Mesenchymal stem cell (in vitro differentiated cells and primary cell): ENCODE data around the gene GMCL2.

Experiments used
- DNase-seq: peaks from one replicate; pipeline ENCODE4 v3.0.0-alpha.2; 2013
- H2AFZ ChIP-seq: one replicate; pipeline ENCODE4 v1.6.1; 2013; ENCODE audit warnings: low read depth, mild to moderate bottlenecking, control low read depth, inconsistent platforms, low read length, moderate library complexity
- H2AK5ac ChIP-seq: 2 replicates; pipeline ENCODE4 v1.6.1; 2013; ENCODE audit warnings: low read length, moderate library complexity, mild to moderate bottlenecking, inconsistent platforms; ENCODE audit not compliant: severe bottlenecking
- H2BK120ac ChIP-seq: one replicate; pipeline ENCODE4 v1.6.1; 2013; ENCODE audit warnings: low read depth, mild to moderate bottlenecking, inconsistent platforms, low read length, moderate library complexity
- H2BK12ac ChIP-seq, 2 experiments: one replicate each; pipeline ENCODE4 v1.6.1; 2013; ENCODE audit warnings: inconsistent platforms in 2 of 2, low read length in 2 of 2, mild to moderate bottlenecking in 2 of 2, moderate library complexity in 2 of 2, control low read depth in 1 of 2
- H2BK15ac ChIP-seq: one replicate; pipeline ENCODE4 v1.6.1; 2013; ENCODE audit warnings: mild to moderate bottlenecking, low read depth, inconsistent platforms; ENCODE audit not compliant: poor library complexity, severe bottlenecking
- H2BK5ac ChIP-seq: 2 replicates; pipeline ENCODE4 v1.6.1; 2013; ENCODE audit warnings: low read depth, mild to moderate bottlenecking, low read length, control low read depth, inconsistent platforms; ENCODE audit not compliant: poor library complexity, severe bottlenecking
- H3K14ac ChIP-seq, 2 experiments: one replicate each; pipeline ENCODE4 v1.6.1; 2013; ENCODE audit warnings: inconsistent platforms in 2 of 2, low read length in 2 of 2, control low read depth in 1 of 2, mild to moderate bottlenecking in 1 of 2, moderate library complexity in 1 of 2
- H3K18ac ChIP-seq, 2 experiments: one replicate each; pipeline ENCODE4 v1.6.1; 2013; ENCODE audit warnings: inconsistent platforms in 2 of 2, low read length in 2 of 2, control low read depth in 1 of 2, low read depth in 1 of 2, mild to moderate bottlenecking in 1 of 2
- H3K23ac ChIP-seq, 2 experiments: one replicate each; pipeline ENCODE4 v1.6.1; 2013; ENCODE audit warnings: inconsistent platforms in 2 of 2, low read length in 2 of 2, mild to moderate bottlenecking in 2 of 2, moderate library complexity in 2 of 2, control low read depth in 1 of 2
- H3K27ac ChIP-seq: 2 replicates; pipeline ENCODE4 v1.5.1; 2013; ENCODE audit warnings: mild to moderate bottlenecking, moderate library complexity, low read length, control low read depth, inconsistent platforms; ENCODE audit not compliant: poor library complexity, severe bottlenecking
- H3K27me3 ChIP-seq, 2 experiments: 2 replicates each; pipeline versions ENCODE4 v1.6.1 to v1.7.0; 2013; ENCODE audit warnings: low read length in 2 of 2, mild to moderate bottlenecking in 2 of 2, moderate library complexity in 2 of 2, control low read depth in 1 of 2, inconsistent platforms in 1 of 2; ENCODE audit not compliant: control insufficient read depth in 1 of 2, insufficient read depth in 1 of 2
- H3K36me3 ChIP-seq, 2 experiments: 2 replicates each; pipeline versions ENCODE4 v1.6.1 to v1.7.0; 2013; ENCODE audit warnings: low read length in 2 of 2, control low read depth in 1 of 2, inconsistent platforms in 1 of 2, low read depth in 1 of 2, mild to moderate bottlenecking in 1 of 2; ENCODE audit not compliant: insufficient read depth in 2 of 2, control insufficient read depth in 1 of 2
- H3K4ac ChIP-seq, 2 experiments: one replicate each; pipeline ENCODE4 v1.6.1; 2013; ENCODE audit warnings: inconsistent platforms in 2 of 2, low read length in 2 of 2, mild to moderate bottlenecking in 2 of 2, moderate library complexity in 2 of 2, control low read depth in 1 of 2, low read depth in 1 of 2
- H3K4me1 ChIP-seq: 2 replicates; pipeline ENCODE4 v1.6.1; 2013; ENCODE audit warnings: low read depth, low read length, control low read depth; ENCODE audit not compliant: control insufficient read depth, insufficient read depth
- H3K4me2 ChIP-seq: 2 replicates; pipeline ENCODE4 v1.6.1; 2013; ENCODE audit warnings: low read length, mild to moderate bottlenecking, inconsistent platforms; ENCODE audit not compliant: poor library complexity, severe bottlenecking
- H3K4me3 ChIP-seq, 2 experiments: 2 replicates each; pipeline versions ENCODE4 v1.5.1 to v1.7.0; 2013; ENCODE audit warnings: low read length in 2 of 2, mild to moderate bottlenecking in 2 of 2, control low read depth in 1 of 2, low read depth in 1 of 2; ENCODE audit not compliant: insufficient read depth in 1 of 2
- H3K79me1 ChIP-seq: replicated peaks from 2 replicates; pipeline ENCODE4 v1.6.1; 2013; ENCODE audit warnings: mild to moderate bottlenecking, control low read depth, low read length, inconsistent platforms; ENCODE audit not compliant: poor library complexity, severe bottlenecking
- H3K9ac ChIP-seq: 2 replicates; pipeline ENCODE4 v1.7.0; 2013; ENCODE audit warnings: mild to moderate bottlenecking, low read length, moderate library complexity
- H3K9me3 ChIP-seq: 2 replicates; pipeline ENCODE4 v1.7.0; 2013; ENCODE audit warnings: mild to moderate bottlenecking, low read length; ENCODE audit not compliant: control insufficient read depth
- H4K8ac ChIP-seq: one replicate; pipeline ENCODE4 v1.6.1; 2013; ENCODE audit warnings: inconsistent platforms, mild to moderate bottlenecking, low read length, moderate library complexity
- H4K91ac ChIP-seq: one replicate; pipeline ENCODE4 v1.6.1; 2013; ENCODE audit warnings: mild to moderate bottlenecking, low read length, inconsistent platforms
- WGBS: methylation state at CpG from one replicate; pipeline ENCODE4 v1.1.7; 2013; ENCODE audit warnings: mixed read lengths; 5-methylcytosine and 5-hydroxymethylcytosine counted together

GMCL2 gene

DNA sequence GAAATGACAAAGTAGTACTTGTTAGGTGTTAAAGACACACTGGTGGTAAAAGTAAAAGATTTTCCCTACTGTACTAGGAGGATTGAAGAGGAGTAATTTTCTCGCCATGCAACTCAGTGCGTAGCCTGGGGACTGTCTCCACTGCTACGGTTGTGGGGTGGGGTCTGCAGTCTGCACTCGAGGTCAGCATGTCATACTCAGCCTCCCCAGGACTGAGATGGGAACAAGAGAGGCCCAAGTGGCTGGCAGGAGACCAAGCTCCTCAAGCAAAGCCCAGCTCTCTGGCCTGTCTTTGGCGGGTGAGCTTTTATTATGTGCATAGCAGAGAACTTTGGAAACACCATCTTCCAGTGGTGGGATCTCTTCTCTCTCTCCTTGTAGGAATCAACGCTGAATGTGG is 43.9 kb downstream of the GMCL2 start:
- Histone ChIP-seq H4K8ac (no peak overlapping the region), H2AFZ (no peak overlapping the region), H3K4me3 (no peak overlapping the region), H3K27ac (no peak overlapping the region), H2BK12ac (no peak overlapping the region), H4K91ac (no peak overlapping the region), H3K9me3 (no peaks in the 10 kb centered on the region), H3K36me3 (peaks cover 60 to 70% of the 10 kb centered on the region in 2 experiments), H3K9ac (no peak overlapping the region), H2BK120ac (no peak overlapping the region), H2AK5ac (no peak overlapping the region), H2BK15ac (no peak overlapping the region), H3K79me1 (peaks cover 21% of the 10 kb centered on the region), H3K14ac (no peak overlapping the region), H3K4me2 (no peak overlapping the region), H3K18ac (no peak overlapping the region), H2BK5ac (no peak overlapping the region), H3K4ac (no peak overlapping the region), H3K23ac (no peak overlapping the region), H3K4me1 (peaks cover 8% of the 10 kb centered on the region), H3K27me3 (no peaks in the 10 kb centered on the region)
- no peak for DNase-seq
- WGBS: 92% methylated on average over 6 of the region's 6 CpGs

DNA sequence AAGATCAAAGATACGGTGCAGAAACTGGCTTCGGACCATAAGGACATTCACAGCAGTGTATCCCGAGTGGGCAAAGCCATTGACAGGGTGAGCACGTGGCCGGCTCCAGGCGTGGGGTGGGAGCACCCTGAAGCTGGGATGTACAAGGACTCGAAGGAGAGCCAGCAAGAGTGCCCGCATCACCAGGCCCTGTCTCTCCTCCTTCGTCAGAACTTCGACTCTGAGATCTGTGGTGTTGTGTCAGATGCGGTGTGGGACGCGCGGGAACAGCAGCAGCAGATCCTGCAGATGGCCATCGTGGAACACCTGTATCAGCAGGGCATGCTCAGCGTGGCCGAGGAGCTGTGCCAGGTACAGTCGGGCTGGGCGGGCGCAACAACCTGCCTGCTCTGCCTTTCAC is 44.5 kb downstream of the GMCL2 start:
- Histone ChIP-seq H2BK5ac (no peak overlapping the region), H3K14ac (no peak overlapping the region), H4K8ac (no peak overlapping the region), H3K36me3 (peaks cover 59 to 70% of the 10 kb centered on the region in 2 experiments), H4K91ac (peak overlapping the region; percentile 14), H3K4me2 (no peak overlapping the region), H3K4me3 (no peak overlapping the region), H3K23ac (no peak overlapping the region), H3K18ac (no peak overlapping the region), H2AFZ (no peak overlapping the region), H3K4me1 (peaks cover 8% of the 10 kb centered on the region), H2BK120ac (no peak overlapping the region), H3K9me3 (no peaks in the 10 kb centered on the region), H3K79me1 (peaks cover 21% of the 10 kb centered on the region), H3K4ac (no peak overlapping the region), H3K27ac (no peak overlapping the region), H3K9ac (no peak overlapping the region), H2BK12ac (no peak overlapping the region), H3K27me3 (no peaks in the 10 kb centered on the region), H2AK5ac (no peak overlapping the region), H2BK15ac (no peak overlapping the region)
- no peak for DNase-seq
- 94% methylated on average over 20 of the region's 20 CpGs for WGBS

DNA sequence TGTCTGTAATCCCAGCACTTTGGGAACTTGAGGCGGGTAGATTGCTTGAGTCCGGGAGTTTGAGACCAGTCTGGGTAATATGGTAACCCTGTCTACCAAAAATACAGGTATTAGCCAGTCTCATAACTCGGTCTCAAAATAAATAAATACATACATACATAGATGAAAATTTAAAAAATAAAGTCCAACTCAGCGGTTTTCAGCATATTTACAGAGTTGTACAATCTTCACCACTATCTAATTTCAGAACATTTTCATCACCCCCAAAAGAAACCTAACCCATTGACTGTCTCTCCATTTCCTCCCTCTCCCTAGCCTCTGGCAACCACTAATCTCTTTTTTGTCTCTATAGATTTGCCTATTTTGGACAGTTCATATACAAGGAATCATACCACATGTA is 45.6 kb downstream of the GMCL2 start:
- WGBS: 88% methylated on average over 4 of the region's 4 CpGs
- H3K4me2 ChIP-seq: no peak overlapping the region
- DNase-seq: no peak

DNA sequence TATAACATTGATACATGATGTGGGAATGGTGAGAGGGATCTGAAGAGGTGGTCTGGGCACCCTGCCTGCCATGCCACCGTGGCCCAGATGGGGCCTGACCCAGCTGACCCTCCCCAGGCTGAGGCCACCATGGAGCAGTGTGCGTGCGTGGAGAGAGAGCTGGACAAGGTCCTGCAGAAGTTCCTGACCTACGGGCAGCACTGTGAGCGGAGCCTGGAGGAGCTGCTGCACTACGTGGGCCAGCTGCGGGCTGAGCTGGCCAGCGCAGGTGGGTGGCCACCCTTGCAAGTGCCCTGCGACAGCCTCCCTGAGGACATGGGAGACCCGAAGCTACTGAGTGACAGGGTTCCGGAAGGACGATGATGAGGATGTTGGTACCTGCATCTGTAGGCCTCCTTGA is 49.2 kb downstream of the GMCL2 start:
- Histone ChIP-seq H4K91ac (no peak overlapping the region), H4K8ac (no peak overlapping the region), H2AK5ac (no peak overlapping the region), H3K9me3 (no peaks in the 10 kb centered on the region), H2BK120ac (no peak overlapping the region), H3K9ac (no peak overlapping the region), H2BK12ac (no peak overlapping the region), H2BK15ac (no peak overlapping the region), H3K4me1 (peaks cover 3% of the 10 kb centered on the region), H2AFZ (no peak overlapping the region), H2BK5ac (no peak overlapping the region), H3K36me3 (peaks cover 30 to 64% of the 10 kb centered on the region in 2 experiments), H3K4me3 (no peak overlapping the region), H3K4ac (no peak overlapping the region), H3K14ac (no peak overlapping the region), H3K18ac (no peak overlapping the region), H3K79me1 (peaks cover 32% of the 10 kb centered on the region), H3K23ac (no peak overlapping the region), H3K27me3 (no peaks in the 10 kb centered on the region), H3K27ac (no peak overlapping the region), H3K4me2 (no peak overlapping the region)
- WGBS: 98% methylated on average over 12 of the region's 12 CpGs
- DNase-seq: no peak

More for the DNA sequence above, 45.6 kb downstream of the GMCL2 start:
- no peaks in the 10 kb centered on the region for H3K9me3 ChIP-seq
- no peak overlapping the region for H2BK5ac ChIP-seq
- no peak overlapping the region for H3K9ac ChIP-seq
- H2AK5ac ChIP-seq: no peak overlapping the region
- no peak overlapping the region for H3K4me3 ChIP-seq
- no peak overlapping the region for H2BK12ac ChIP-seq
- H3K27me3 ChIP-seq: no peaks in the 10 kb centered on the region
- H2AFZ ChIP-seq: no peak overlapping the region
- H3K4me1 ChIP-seq: peaks cover 11% of the 10 kb centered on the region
- H3K27ac ChIP-seq: no peak overlapping the region
- H3K36me3 ChIP-seq: peaks cover 53 to 65% of the 10 kb centered on the region in 2 experiments
- no peak overlapping the region for H2BK120ac ChIP-seq
- H2BK15ac ChIP-seq: no peak overlapping the region
- no peak overlapping the region for H3K4ac ChIP-seq
- H4K91ac ChIP-seq: no peak overlapping the region
- H3K18ac ChIP-seq: no peak overlapping the region
- H4K8ac ChIP-seq: no peak overlapping the region
- no peak overlapping the region for H3K23ac ChIP-seq
- no peak overlapping the region for H3K14ac ChIP-seq
- peaks cover 26% of the 10 kb centered on the region for H3K79me1 ChIP-seq
